ENCODE measurements around the gene SAMHD1.
A peak's percentile ranks its signal among the peaks of the same experiment; 100 is the strongest.
"Not testable (repeated sequence)": the region's sequence is repeated elsewhere in the genome, so short reads cannot be mapped to it uniquely, and the experiment has no call there.

The SAMHD1 gene

DNA sequence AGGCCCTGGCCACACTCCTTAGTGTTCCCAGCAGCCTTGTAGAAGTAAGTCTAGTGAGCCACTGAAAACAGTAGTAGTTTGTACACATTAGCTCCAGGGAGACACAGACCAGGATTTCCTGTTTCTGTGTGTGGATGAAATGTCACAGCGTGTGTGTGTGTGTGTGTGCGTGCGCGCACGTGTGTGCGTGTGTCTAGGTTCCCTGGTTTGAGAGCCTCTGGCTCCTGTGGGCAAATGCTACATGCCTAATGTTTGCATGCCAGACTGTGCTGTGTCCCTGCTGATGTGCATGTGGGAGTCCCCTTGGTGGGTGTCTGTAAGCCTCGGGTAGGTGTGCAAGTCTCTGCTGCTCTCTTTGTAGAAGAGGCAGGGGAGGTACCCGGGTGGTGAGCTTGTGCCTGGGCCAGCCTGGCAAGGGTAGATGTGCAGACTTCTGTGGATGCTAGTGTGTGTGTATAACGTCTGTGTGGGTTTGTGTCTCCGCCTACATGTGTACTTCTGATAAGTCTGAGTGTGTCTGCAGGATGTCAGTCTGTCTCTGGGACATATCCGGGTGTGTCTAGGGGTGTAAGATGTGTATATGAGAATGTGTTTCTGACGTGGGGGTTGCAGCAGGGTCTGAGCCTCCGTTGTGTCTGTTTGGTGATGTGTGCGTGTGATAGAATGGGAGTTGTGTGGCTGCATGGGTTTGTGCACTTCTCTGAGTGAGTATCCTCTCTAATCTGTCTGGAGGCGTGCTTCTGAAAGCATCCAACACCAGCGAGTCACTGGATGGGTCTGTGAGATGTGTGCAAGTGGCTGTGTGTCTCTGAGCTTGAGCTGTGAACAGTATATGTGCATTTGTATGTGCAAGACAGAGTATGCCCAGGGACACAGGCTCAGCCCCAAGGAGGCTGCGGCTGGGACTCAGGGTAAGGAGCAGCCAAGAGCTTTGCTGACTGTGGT lies 94.5 kb downstream of the SAMHD1 start:
- peak overlapping the region; percentile 82 for H3K27ac ChIP-seq
- DNase-seq (ENCODE audit: low read depth, low spot score): no peak

DNA sequence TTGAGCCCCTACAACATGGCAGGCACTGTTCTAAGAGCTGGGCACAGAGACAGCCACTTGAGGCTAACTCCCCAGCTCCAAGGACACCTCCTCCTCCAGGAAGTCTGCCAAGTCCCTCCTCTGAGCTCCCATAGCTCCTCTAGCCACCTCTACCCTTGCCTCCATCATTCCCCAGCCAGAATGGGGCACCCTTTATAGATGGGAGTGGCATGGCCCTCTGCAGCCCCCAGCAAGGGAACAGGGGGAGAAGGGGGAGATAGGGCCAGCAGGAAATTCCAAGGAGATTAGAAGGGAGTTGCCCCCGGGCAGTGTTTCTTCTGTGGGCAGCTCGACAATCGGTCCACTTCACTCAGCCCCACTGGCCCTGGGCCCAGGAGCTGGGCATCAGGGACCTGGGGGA lies 95.3 kb downstream of the SAMHD1 start:
- no peak for DNase-seq (ENCODE audit: low read depth, low spot score)
- peak overlapping the region; percentile 21 for H3K27ac ChIP-seq

DNA sequence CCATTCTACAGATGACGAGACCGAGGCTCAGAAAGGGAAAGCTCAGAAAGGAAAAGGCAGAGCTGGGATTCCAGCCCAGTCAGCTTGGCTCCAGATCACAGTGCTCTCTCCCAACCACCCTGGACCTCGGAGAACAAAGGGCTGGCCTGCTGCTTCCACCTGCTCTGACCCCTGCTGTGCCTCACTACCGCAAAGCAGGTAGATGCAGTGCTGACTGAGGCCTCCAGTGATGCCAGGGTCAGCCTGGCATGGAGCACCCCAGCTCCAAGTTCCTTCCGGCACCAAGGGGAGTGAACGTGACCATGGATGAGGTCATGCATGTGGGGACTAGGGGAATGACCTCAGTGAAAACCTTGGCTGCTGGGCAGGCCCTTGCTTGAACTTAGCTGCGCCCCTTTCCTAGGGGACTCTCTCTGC lies 96.3 kb downstream of the SAMHD1 start:
- H3K27ac ChIP-seq: peak overlapping the region; percentile 38
- DNase-seq (ENCODE audit: low read depth, low spot score): no peak

DNA sequence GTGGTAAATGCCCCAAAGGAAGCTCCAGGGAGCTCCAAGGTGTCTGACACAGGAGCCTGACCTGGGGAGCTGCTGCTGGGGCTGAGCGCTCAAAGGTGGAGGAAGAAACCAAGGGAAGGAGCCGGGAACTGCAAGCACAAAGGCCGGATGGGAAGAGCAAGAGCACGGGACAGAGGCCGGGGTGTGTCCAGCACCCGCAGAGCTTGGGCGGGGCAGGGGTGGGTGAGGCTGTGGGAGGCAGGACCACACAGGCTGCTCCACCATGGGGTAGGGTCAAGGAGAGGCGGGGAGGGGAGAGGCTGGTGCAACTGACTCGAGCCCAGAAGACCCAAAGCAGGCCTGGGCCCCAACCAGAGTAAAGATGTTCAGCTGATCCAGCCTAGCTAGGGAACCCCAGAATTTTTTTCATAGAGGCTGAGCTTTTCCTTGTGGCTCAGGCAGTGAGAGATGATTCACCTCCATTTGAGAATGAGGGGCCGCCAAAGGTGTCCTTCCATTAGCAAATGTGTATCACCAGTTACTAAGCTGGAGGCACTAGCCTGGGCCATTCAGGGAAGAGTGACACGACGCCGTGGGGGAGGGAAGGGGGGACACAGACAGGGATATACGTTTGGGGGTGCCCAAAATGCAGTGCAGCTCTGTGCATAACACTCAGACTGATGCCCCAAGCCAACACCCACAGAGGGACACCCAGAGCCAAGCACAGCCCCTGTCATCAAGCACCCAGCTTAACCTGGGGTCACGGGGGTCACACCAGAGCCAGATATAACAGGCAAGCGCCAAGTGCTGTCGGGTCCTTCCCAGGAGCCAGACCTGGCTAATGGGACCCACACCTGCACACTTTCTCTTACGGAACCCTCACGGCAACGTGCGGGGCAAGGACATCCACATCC lies 96.9 kb downstream of the SAMHD1 start:
- DNase-seq (ENCODE audit: low read depth, low spot score): no peak
- peak overlapping the region; percentile 38 for H3K27ac ChIP-seq

DNA sequence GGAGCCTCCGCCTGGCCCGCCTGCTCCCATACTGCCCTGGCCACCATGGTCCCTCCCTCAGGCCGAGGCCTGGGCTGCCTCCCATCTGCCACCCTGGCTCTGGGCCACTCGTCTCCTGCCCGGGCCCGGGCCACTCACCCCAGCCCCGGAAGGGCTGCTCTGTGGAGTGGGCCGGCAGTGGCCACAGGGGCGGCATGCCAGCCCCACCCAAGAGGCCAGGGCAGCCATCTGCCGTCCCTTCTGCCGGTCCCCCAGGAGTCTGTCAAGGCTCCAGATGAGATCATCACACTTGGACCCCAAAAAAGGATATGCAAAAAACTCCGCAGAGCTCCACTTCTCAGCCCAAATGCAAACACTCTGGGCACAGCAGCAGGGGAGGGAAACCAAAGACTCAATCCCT lies 99.3 kb downstream of the SAMHD1 start:
- DNase-seq (ENCODE audit: low read depth, low spot score): no peak
- H3K27ac ChIP-seq: no peak overlapping the region

DNA sequence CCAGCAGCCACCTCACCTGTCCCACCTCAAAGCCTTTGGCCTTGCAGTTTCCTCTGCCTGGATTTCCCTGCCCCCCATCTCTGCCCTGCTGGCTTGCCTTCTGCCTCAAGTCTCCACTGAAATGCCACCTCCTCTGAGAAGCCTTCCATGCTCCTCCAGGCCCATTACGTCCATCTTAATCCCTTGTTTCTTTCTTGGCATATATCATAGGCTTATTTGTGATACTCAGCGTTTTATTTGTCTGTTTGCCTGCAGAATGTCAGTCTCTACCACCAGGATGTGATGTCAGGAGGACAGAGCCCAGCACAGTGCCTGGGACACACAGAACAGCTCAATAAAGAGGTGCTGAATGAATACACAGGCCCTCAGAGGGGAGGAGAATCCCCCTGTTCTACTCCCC lies 100.0 kb downstream of the SAMHD1 start:
- DNase-seq (ENCODE audit: low read depth, low spot score): no peak
- H3K27ac ChIP-seq: no peak overlapping the region

DNA sequence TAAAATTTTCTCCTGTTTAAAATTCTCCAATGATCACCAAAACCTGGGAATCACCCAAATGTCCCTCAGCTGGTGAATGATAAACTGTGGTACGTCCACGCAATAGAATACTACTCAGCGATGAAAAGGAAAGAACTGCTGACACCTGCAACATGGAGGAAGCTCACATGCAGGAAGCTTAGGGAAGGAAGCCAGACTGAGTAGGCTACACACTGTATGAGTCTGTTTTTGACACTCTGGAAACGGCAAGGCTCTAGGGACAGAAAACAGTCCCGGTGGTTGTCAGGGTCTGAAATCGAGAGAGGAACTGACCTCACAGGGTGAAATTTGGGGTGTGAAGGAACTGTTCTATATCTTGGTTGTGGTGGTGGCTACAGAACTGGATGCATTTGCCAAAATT lies 100.7 kb downstream of the SAMHD1 start:
- no peak overlapping the region for H3K27ac ChIP-seq
- DNase-seq (ENCODE audit: low read depth, low spot score): no peak

DNA sequence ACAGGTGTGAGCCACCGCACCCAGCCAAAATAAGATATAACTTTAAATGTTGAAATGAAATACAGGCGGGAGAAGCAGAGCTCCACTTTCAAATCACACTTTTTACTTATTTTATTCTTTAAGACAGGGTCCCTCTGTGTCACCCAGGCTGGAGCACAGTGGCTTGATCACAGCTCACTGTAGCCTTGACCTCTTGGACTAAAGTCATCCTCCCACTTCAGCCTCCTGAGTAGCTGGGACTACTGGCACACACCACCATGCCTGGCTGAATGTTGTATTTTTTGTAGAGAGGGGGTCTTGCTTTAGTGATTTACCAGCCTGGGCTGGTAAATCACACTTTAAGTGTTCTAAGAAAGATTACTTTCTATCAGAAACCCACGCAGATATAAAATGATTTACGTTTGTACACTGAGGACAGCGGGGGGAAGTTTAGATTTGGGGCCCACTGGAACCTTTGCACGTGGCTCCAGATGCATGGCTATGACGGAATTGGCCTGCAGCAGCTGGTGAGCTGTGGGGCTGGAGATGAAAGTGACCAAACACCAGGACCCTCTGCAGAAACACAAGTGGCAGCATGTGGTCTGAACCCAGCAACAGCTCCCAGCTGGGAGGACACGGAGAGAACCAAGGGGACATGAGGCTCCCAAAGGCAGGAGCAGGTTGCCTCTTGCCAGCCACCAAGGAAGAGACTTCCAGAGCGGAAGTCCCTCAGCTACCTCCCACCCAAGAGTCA lies 102.0 kb downstream of the SAMHD1 start:
- no peak for DNase-seq (ENCODE audit: low read depth, low spot score)
- H3K27ac ChIP-seq: no peak overlapping the region

DNA sequence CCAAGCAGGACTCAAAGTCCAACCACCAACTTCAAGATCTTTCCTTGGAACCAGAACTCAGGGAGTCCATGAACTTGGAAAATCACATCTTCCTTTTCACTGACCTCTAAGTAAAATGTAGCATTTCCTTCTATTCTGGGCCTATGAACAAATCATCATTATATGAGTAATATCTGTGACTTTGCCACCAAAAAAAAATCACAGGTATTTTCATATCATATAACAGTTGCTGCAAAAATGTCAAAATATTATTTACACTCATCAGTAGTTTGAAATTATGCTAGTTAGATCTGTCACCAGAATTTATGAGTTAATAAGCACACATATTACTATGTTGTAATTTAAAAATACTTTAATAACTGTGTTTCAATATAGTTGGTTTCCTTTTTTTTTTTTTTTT lies 102.8 kb downstream of the SAMHD1 start:
- H3K27ac ChIP-seq: peak overlapping the region; percentile 69
- no peak for DNase-seq (ENCODE audit: low read depth, low spot score)

DNA sequence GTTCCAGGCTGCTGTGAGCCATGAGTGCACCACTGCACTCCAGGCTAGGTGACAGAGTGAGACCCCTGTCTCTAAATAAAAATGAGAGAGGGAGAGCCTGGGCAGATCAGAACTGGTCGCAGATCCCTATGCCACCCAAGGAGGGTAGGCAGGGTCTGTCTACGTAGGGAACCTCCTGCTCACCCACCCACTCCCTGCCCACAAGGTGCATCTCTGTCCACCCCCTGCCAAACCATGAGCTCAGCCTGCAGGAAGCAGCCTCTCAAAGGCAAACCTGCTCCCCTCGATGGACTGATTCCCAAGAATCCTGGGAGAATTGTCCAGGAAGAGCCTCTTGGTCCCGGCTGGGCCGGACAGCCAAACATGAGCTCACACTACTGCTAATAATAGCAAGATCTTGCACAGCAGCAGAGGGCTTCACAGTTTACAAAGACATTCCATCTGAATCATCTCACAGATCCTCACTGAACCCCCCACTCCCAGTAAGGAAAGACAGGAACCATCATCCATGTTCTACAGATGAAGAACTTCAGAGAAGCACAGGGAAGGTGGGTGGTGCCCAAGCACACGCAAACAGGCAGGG lies 103.3 kb downstream of the SAMHD1 start:
- H3K27ac ChIP-seq: peak overlapping the region; percentile 69

DNA sequence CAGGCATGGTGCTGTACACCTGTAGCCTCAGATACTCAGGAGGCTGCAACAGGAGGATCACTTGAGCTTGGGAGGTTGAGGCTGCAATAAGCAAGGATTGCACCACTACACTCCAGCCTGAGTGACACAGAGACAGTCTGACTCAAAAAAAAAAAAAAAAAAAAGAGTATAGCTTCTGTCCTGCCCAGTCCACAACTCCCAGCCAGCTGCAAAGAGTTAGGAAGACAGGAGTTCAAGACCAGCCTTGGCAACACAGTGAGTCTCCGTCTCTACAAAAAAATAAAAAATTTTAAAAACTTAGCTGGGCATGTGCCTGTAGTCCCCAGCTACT lies 103.8 kb downstream of the SAMHD1 start:
- DNase-seq (ENCODE audit: low read depth, low spot score): no peak
- peak overlapping the region; percentile 69 for H3K27ac ChIP-seq

More for the DNA sequence above, 103.3 kb downstream of the SAMHD1 start:
- DNase-seq (ENCODE audit: low read depth, low spot score): no peak

DNA sequence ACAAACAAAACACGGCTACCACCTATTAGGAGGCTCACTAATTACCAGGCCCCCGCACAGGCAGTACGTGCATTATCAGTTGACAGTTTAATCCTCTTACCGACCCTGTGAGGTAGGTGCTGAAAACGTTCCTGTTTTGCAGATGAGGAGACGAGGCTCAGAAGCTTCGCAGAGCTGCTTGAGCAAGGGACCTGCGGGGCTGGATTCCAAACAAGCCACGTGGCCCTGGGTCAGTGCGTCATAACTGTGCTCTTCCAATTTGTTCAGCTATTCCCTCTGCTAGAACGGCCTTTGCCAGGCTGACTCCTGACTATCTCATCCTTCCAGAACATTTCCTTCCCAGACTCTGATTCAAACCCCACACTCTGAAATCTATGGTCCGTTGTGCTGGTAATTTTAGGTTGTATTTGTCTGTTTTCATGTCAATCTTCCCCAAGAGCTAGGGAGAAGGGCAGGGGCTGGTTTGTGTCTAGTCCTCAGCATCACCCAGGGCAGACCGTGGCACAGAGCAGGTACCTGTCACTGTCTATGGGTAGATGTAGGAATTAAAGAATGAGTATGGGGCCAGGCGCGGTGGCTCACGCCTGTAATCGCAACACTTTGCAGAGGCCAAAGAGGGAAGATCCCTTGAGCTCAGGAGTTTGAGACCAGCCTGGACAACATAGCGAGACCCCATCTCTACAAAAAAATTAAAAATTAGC lies 104.3 kb downstream of the SAMHD1 start:
- H3K27ac ChIP-seq: peak overlapping the region; percentile 69
- peak; percentile 50 for DNase-seq (ENCODE audit: low read depth, low spot score)

DNA sequence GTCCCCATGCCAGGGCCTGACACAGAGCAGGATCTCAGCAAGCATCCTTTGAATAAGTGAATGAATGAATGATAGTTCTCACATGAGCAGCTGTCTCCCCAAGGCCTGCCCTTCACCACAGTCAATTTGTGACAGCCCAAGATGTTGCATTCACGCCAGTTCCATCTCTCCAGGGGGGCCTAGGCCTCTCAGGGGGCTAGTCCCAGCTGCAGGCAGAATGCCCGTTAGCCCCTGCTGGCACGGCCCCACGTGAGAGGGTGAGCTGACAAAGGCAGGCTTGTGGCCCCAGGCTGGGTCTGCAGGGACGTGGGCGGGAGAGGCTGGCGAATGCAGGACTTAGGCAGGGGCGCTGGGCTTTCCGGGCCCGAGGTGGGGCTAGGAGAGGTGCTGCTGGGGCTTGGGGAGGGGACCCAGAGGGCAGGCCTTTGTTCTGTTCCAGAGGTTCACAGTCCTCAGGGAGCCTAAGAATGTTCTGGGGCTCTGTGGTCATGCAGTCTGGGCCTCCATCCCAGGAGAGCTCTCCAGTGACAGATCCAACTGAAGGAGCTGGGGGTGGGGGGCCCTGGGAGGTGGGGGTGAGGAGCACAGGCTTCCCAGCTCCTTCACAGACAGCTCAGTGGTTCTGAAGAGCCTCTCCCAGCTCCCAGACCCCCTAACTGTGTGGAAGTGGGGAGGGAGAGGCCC lies 106.1 kb downstream of the SAMHD1 start:
- no peak for DNase-seq (ENCODE audit: low read depth, low spot score)
- no peak overlapping the region for H3K27ac ChIP-seq

DNA sequence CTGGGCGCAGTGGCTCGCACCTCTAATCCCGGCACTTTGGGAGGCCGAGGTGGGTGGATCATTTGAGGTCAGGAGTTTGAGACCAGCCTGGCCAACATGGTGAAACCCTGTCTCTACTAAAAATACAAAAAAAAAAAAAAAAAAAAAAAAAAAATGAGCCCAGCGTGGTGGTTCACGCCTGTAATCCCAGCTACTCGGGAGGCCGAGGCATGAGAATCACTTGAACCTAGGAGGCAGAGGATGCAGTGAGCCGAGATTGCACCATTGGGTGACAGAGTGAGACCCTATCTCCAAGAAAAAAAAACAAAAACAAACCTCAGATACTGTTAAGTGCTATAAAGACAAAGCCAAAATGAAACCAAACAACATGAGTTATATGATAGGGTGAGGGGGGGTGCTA lies 110.5 kb downstream of the SAMHD1 start:
- DNase-seq (ENCODE audit: low read depth, low spot score): not testable (repeated sequence)
- peak overlapping the region; percentile 63 for H3K27ac ChIP-seq
